Heart left ventricle (tissue), 16 donors: ENCODE measurements around the gene SMAD3. TPM values are rescaled to one million over a fixed set of nuclear protein-coding genes. Genes with fewer than 3 reads are reported as not detected.
A peak's percentile ranks its signal among the peaks of the same experiment; 100 is the strongest.

ENCODE experiments used
- ATAC-seq, 4 donors: fragments of 200-7000 bp; cut with Tn5 transposase; one replicate each; pipeline ENCODE4 v1.9.1; 2020 to 2022; ENCODE audit warnings: moderate library complexity in 4 of 4, mild to moderate bottlenecking in 3 of 4, moderate number of reproducible peaks in 1 of 4
- DNase-seq, 5 donors: peaks; one replicate each; pipeline ENCODE4 v3.0.0-alpha.2; 2020
- H3K27ac ChIP-seq, 12 donors: fragments of 200-600 bp; sonication (generic) in 4 of 12; one replicate each; pipeline versions ENCODE4 v1.5.0 to v1.8.0; 2016 to 2022; ENCODE audit warnings: mild to moderate bottlenecking in 2 of 12
- H3K27me3 ChIP-seq, 9 donors: fragments of 200-600 bp; sonication (generic) in 2 of 9; one replicate each; pipeline versions ENCODE4 v1.5.1 to v1.8.0; 2016 to 2022; ENCODE audit warnings: mild to moderate bottlenecking in 3 of 9
- H3K36me3 ChIP-seq, 9 donors: fragments of 200-600 bp; sonication (generic) in 2 of 9; one replicate each; pipeline versions ENCODE4 v1.5.0 to v1.8.0; 2018 to 2022; ENCODE audit warnings: mild to moderate bottlenecking in 2 of 9
- H3K4me1 ChIP-seq, 12 donors: fragments of 200-600 bp; sonication (generic) in 4 of 12; one replicate each; pipeline versions ENCODE4 v1.5.0 to v1.8.0; 2016 to 2022; ENCODE audit warnings: mild to moderate bottlenecking in 3 of 12
- H3K4me3 ChIP-seq, 12 donors: fragments of 200-600 bp; sonication (generic) in 4 of 12; one replicate each; pipeline versions ENCODE4 v1.5.0 to v1.8.0; 2017 to 2022; ENCODE audit warnings: mild to moderate bottlenecking in 9 of 12, moderate library complexity in 4 of 12
- H3K9me3 ChIP-seq, 12 donors: fragments of 200-600 bp; sonication (generic) in 4 of 12; one replicate each; pipeline versions ENCODE4 v1.5.0 to v1.8.0; 2016 to 2022; ENCODE audit warnings: mild to moderate bottlenecking in 1 of 12
- POLR2A ChIP-seq, 2 donors: fragments of 450-650 bp; IDR thresholded peaks; one replicate each; pipeline ENCODE4 v1.6.1; 2017; ENCODE audit warnings: antibody characterized with exemption in 2 of 2, mild to moderate bottlenecking in 2 of 2, moderate library complexity in 2 of 2
- WGBS, 4 donors: extraction: QIAGEN DNeasy Blood & Tissue Kit in 2 of 4; methylation state at CpG; one replicate each; pipeline versions ENCODE4 v1.1.5 to v1.1.7; 2013 to 2018; 5-methylcytosine and 5-hydroxymethylcytosine counted together
- intact Hi-C, 10 donors: fragments of 100-400 bp; cut with DNase I; formaldehyde crosslinking; loops; one replicate each; pipeline versions ENCODE4 v1.11.1 to v1.14.2; 2022
- polyA plus RNA-seq, 2 donors: library from polyadenylated mRNA; stranded (reverse); fragments of 200-250 nt; gene quantifications; one replicate each; pipeline ENCODE4 v1.2.3, GENCODE V29; 2013
- total RNA-seq, 9 donors: library from RNA; depleted of rRNA in 2 of 9; stranded (reverse); fragments of >200 nt in 2 of 9; fragmentation: NEBNext Ultra II Directional in 3 of 9; extraction: Animal tissue kit (Norgen Biotek cat#: 25700) in 3 of 9; gene quantifications; one replicate each; pipeline versions ENCODE4 v1.1.0 to v1.2.4, GENCODE V29; 2016 to 2023
- TF ChIP-seq, protein P1 (sequence below), 12 donors: fragments of 200-600 bp; sonication (generic) in 4 of 12; IDR thresholded peaks; one replicate each; pipeline versions ENCODE4 v1.5.0 to v1.8.0; 2018 to 2022; ENCODE audit warnings: antibody characterized with exemption in 12 of 12, mild to moderate bottlenecking in 5 of 12
- donor health status: ischemic (EF 13 %, LVEDD 7.1; RV severe dilation, severe dysfunction).
- donor health status: healthy with polysubstance abuse.
- donor health status: DM: no; HTN: yes; CAD: no.
- donor health status: DM: no; HTN: no; CAD: no.
- donor health status: ischemic (EF 25% LVEDD 6.9; RV normal size, moderate dysfunction).
- donor health status: ischemic (EF 25% LVEDD 5.7; RV mildly dilated, moderate dysfunction).
- donor health status: healthy.
- donor health status: DM: yes; HTN: yes; CAD: no.
- donor health status: ischemic (EF 35%, LVEDD 5.7; RV mildly dilated, moderate dysfunction).
- donor health status: nonischemic (EF 11% LVEDD 7.7; RV severe dilation, severe dysfunction).
- donor health status: DM: yes; HTN: yes; CAD: no.
- donor health status: PGD.
- donor health status: ischemic (EF 29% LVEDD 5.4; RV normal size, mild dysfunction).
- donor health status: nonischemic (EF 23%, LVEDD 6.1; RV moderate dilation, normal function).

Gene SMAD3
- total and polyA plus RNA-seq, 11 donors = 5.6 to 34.3 (median 15.3) TPM

DNA sequence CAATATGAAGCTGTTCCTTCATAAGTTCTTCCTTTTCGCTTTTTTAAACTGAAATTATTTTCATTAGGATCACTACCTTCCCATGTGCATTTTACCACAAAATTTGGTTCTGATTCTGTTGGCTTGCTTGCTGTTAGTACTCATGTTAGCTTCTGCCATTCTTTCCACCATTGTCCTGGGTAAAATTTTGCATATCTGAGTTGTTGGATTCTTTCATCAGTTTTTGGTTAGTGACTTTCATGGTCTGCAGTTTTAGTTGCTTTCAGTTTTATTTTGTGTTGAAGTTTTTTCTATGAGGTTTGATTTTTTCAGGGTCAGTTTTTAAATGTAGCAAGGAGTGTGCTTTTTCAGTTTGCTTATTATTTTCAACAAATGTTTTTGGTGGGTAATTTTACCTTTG lies 71.9 kb downstream of the SMAD3 start:
- Histone ChIP-seq H3K27ac (peak overlapping the region in 10 of 12 donors; percentile 20 to 80 (median 69)), H3K36me3 (no peaks in the 10 kb centered on the region), H3K4me1 (peaks cover 6 to 99% (median 77%) of the 10 kb centered on the region in 12 donors), H3K9me3 (no peaks in the 10 kb centered on the region), H3K4me3 (peak overlapping the region in 4 of 12 donors; percentile 25 to 44 (median 34)), H3K27me3 (no peaks in the 10 kb centered on the region)
- intact Hi-C loops = no loop called here
- DNase-seq (no peak), ATAC-seq (no peak)
- TF ChIP-seq, protein P1, sequence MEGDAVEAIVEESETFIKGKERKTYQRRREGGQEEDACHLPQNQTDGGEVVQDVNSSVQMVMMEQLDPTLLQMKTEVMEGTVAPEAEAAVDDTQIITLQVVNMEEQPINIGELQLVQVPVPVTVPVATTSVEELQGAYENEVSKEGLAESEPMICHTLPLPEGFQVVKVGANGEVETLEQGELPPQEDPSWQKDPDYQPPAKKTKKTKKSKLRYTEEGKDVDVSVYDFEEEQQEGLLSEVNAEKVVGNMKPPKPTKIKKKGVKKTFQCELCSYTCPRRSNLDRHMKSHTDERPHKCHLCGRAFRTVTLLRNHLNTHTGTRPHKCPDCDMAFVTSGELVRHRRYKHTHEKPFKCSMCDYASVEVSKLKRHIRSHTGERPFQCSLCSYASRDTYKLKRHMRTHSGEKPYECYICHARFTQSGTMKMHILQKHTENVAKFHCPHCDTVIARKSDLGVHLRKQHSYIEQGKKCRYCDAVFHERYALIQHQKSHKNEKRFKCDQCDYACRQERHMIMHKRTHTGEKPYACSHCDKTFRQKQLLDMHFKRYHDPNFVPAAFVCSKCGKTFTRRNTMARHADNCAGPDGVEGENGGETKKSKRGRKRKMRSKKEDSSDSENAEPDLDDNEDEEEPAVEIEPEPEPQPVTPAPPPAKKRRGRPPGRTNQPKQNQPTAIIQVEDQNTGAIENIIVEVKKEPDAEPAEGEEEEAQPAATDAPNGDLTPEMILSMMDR (IDR thresholded peaks at IDR 0.05) = no peak
- WGBS, 4 donors = 92 to 99% (median 97%) methylated on average over 1 of the region's 1 CpG

DNA sequence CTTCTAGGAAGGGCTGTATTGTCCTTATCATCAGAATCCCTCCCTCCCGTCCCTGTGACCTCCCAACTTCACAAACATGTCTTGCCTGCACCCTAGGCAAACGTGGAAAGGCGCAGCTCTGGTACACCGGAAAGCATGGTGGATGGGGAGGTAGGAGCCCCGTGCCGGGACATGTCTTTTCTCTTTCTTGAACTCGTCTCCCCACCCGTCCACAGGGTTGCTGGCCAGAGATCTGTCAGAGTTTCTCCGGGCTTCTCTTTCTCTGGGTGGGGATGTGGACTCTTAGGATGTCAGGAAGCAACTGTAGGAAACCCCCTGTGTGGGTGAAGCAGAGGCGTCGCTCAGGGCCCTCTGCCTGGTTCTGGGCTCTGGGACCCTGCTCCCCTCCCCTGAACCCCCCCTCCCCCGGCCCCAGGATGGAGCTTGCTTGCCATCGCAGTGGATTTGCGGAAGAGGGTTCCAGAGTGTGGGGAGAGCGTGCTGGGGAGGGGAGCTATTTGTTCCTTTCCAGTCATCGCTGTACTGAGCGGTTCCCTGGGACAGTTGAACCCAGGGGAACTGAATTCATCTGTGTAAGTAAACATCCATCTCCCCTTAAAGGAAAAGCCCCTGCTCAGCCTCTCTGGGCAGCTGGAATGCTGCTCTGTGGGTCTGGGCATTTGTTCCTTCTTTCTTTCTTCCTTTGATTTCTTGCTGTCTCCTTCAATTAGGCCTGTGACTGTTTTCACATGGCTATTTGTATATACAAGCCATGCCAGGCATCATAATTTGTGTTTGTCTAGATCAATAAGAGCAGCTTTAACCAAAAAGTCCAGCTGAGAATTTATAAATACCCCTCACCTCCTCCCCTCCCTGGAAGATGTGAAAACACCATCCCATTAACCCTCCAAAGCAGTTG lies 72.8 kb downstream of the SMAD3 start:
- no peaks in the 10 kb centered on the region for H3K36me3 ChIP-seq
- H3K27ac ChIP-seq = peak overlapping the region in 11 of 12 donors; percentile 58 to 75 (median 69)
- ATAC-seq = peak; percentile 19 to 30 (median 24)

DNA sequence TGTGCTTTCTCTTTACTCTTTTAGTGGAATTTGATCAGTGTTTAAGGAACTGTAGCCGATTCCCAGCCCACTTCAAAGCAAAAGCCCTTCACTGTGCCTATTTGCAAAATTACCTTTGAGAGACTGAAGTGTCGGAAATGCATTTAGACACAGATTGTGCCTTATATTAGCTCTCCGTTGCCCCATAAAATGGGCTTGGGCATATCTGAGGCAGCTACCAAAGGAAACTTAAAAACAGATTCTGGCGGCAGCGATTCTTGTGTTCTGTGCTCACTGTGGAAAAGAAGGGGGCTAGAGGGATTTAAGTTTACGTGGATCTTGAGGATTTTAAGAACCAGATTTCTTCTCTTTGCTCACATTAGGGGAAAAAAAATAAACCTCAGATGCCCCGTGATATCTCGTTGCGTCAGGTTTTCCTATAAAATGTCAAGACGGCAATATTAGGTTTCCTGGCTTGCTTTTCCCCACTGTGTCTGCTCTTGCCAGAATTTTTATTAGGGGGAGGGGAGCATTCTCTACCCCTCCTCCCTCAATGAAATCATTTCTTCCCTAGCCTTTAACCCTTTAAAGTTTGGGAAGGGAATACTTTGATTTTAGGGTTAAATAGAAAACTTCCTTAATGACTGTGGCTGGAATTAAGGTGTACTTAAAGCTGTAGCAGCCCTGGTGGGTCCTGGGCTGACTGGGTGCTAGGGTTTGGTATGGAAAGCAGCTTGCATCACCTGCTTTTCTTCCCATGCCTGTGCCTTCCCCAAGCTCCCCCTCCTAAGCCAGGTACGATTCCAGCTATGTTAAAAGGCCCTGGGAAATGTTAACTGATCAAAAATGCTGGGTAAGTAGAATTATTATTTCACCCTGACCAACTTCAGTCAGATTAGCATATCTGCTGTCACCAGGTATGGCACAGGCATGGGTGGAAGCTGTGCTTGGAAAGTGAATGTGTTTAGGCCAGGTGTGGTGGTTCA lies 73.8 kb downstream of the SMAD3 start:
- WGBS, 4 donors = 59 to 76% (median 75%) methylated on average over 11 of the region's 11 CpGs

More for the DNA sequence above, 72.8 kb downstream of the SMAD3 start:
- Histone ChIP-seq H3K4me1 (peaks cover 11 to 99% (median 76%) of the 10 kb centered on the region in 12 donors), H3K4me3 (peak overlapping the region in 9 of 12 donors; percentile 25 to 44 (median 32)), H3K27me3 (no peaks in the 10 kb centered on the region), H3K9me3 (no peaks in the 10 kb centered on the region)
- no peak for TF ChIP-seq POLR2A (IDR thresholded peaks at IDR 0.05)
- TF ChIP-seq, protein P1 (IDR thresholded peaks at IDR 0.05) = no peak
- intact Hi-C loops = no loop called here
- WGBS, 4 donors = 49 to 56% (median 55%) methylated on average over 14 to 17 of the region's 17 CpGs
- DNase-seq = no peak

More for the DNA sequence above, 73.8 kb downstream of the SMAD3 start:
- Histone ChIP-seq H3K27ac (peak overlapping the region in 11 of 12 donors; percentile 58 to 75 (median 69)), H3K4me3 (peak overlapping the region in 8 of 12 donors; percentile 15 to 44 (median 33)), H3K36me3 (no peaks in the 10 kb centered on the region), H3K4me1 (peaks cover 5 to 99% (median 71%) of the 10 kb centered on the region in 12 donors), H3K27me3 (no peaks in the 10 kb centered on the region), H3K9me3 (no peaks in the 10 kb centered on the region)
- ATAC-seq (peak in 1 of 4 donors; percentile 23), DNase-seq (no peak)
- intact Hi-C loops = no loop called here
- TF ChIP-seq, protein P1 (IDR thresholded peaks at IDR 0.05) = no peak
- TF ChIP-seq POLR2A (IDR thresholded peaks at IDR 0.05) = no peak
